OCI-LY3 (cell line): ENCODE measurements around the gene GPRC5B.

Experiments used
- H2AFZ ChIP-seq: fragments of 200-600, 300-600 bp; shearing (Covaris generic); 2 replicates; pipeline ENCODE4 v1.6.0; 2014; ENCODE audit warnings: antibody characterized with exemption, low read depth, low read length
- H3K27ac ChIP-seq: fragments of 200-600, 300-600 bp; sonication (generic); 2 replicates; pipeline ENCODE4 v1.5.1; 2014; ENCODE audit warnings: mild to moderate bottlenecking, low read length, moderate library complexity, mixed read lengths
- H3K27me3 ChIP-seq: fragments of 200-600, 300-600 bp; sonication (generic); 2 replicates; pipeline ENCODE4 v1.6.1; 2014; ENCODE audit warnings: low read depth, low read length, mixed read lengths
- H3K36me3 ChIP-seq: fragments of 200-600, 300-600 bp; sonication (generic); replicated peaks from 2 replicates; pipeline ENCODE3; 2014; ENCODE audit warnings: low read depth, low read length, mixed read lengths
- H3K4me1 ChIP-seq: fragments of 300-600, 200-600 bp; sonication (generic); 2 replicates; pipeline ENCODE4 v1.6.1; 2014; ENCODE audit warnings: low read length, mixed read lengths
- H3K4me2 ChIP-seq: fragments of 200-600, 300-600 bp; sonication (generic); 2 replicates; pipeline ENCODE4 v1.6.1; 2014; ENCODE audit warnings: low read length, mixed read lengths
- H3K4me3 ChIP-seq: fragments of 300-600, 200-600 bp; sonication (generic); 2 replicates; pipeline ENCODE4 v1.5.1; 2014; ENCODE audit warnings: antibody characterized with exemption, mild to moderate bottlenecking, low read length, moderate library complexity
- H3K79me2 ChIP-seq: fragments of 300-600, 200-600 bp; shearing (Covaris generic); 2 replicates; pipeline ENCODE4 v1.6.1; 2014; ENCODE audit warnings: mild to moderate bottlenecking, low read length, mixed read lengths
- H3K9ac ChIP-seq: fragments of 300-600, 200-600 bp; shearing (Covaris generic); 2 replicates; pipeline ENCODE4 v1.6.0; 2014; ENCODE audit warnings: mild to moderate bottlenecking, low read length, moderate library complexity
- H3K9me3 ChIP-seq: fragments of 200-600, 300-600 bp; shearing (Covaris generic); 2 replicates; pipeline ENCODE4 v1.6.1; 2014; ENCODE audit warnings: low read length, mixed read lengths; ENCODE audit not compliant: insufficient read depth
- H4K20me1 ChIP-seq: fragments of 200-600, 300-600 bp; sonication (generic); 2 replicates; pipeline ENCODE4 v1.6.1; 2016; ENCODE audit warnings: low read length, mixed read lengths; ENCODE audit not compliant: insufficient read depth
- EZH2phosphoT487 ChIP-seq: fragments of 200-600 bp; shearing (Covaris generic); IDR thresholded peaks from 2 replicates; pipeline ENCODE4 v1.6.1; 2018; ENCODE audit warnings: antibody characterized with exemption, mixed run types, low read depth
- TF ChIP-seq, protein P1 (sequence below): fragments of 200-600, 300-600 bp; sonication (generic); IDR thresholded peaks from 2 replicates; pipeline ENCODE4 v1.5.1; 2014; ENCODE audit warnings: antibody characterized with exemption, low read length, low read depth

The GPRC5B gene

DNA sequence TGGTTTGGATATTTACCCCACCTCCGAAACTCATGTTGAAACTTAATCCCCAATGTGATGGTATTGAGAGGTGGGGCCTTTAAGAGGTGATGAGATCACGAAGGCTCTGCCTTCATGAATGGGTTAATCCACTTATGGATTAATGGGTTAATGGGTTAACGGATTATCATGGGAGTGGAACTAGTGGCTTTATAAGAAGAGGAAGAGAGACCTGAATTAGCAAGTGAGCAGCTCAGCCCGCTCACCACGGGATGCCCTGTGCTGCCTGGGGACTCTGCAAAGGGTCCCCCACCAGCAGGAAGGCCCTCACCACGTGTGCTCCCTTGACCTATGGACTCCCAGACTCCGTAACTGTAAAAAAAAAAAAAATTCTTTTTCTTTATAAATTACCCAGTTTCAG lies 16.5 kb upstream of the GPRC5B start:
- no peaks in the 10 kb centered on the region for H3K9me3 ChIP-seq
- H3K4me3 ChIP-seq: no peak overlapping the region
- H3K27ac ChIP-seq: no peak overlapping the region
- no peak overlapping the region for H3K9ac ChIP-seq
- H2AFZ ChIP-seq: no peak overlapping the region
- no peaks in the 10 kb centered on the region for H3K36me3 ChIP-seq
- H3K79me2 ChIP-seq: no peaks in the 10 kb centered on the region
- TF ChIP-seq, protein P1, sequence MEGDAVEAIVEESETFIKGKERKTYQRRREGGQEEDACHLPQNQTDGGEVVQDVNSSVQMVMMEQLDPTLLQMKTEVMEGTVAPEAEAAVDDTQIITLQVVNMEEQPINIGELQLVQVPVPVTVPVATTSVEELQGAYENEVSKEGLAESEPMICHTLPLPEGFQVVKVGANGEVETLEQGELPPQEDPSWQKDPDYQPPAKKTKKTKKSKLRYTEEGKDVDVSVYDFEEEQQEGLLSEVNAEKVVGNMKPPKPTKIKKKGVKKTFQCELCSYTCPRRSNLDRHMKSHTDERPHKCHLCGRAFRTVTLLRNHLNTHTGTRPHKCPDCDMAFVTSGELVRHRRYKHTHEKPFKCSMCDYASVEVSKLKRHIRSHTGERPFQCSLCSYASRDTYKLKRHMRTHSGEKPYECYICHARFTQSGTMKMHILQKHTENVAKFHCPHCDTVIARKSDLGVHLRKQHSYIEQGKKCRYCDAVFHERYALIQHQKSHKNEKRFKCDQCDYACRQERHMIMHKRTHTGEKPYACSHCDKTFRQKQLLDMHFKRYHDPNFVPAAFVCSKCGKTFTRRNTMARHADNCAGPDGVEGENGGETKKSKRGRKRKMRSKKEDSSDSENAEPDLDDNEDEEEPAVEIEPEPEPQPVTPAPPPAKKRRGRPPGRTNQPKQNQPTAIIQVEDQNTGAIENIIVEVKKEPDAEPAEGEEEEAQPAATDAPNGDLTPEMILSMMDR: no peak
- TF ChIP-seq EZH2phosphoT487: no peak
- H3K4me2 ChIP-seq: no peak overlapping the region
- peaks cover 2% of the 10 kb centered on the region; the same call in 1 of the 2 replicates for H3K27me3 ChIP-seq
- no peaks in the 10 kb centered on the region for H4K20me1 ChIP-seq
- peaks cover 3% of the 10 kb centered on the region; the same call in 1 of the 2 replicates for H3K4me1 ChIP-seq

DNA sequence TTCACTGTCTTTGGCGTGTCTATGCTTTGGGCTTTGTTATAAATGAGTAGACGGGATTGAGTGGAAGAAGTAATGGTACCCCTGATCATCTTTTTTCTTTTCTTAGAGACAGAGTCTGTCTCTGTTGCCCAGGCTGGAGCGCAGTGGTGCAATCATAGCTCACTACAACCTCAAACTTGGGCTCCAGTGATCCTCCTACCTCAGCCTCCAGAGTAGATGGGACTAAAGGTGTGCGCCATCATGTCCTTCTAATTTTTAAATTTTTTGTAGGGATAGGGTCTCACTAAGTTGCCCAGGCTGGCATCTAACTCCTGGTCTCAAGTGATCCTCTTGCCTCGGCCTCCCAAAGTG lies 14.9 kb upstream of the GPRC5B start:
- Histone ChIP-seq H3K79me2 (no peaks in the 10 kb centered on the region), H3K4me2 (no peak overlapping the region), H3K4me3 (no peak overlapping the region), H2AFZ (no peak overlapping the region), H3K9me3 (no peaks in the 10 kb centered on the region), H3K4me1 (peaks cover 3% of the 10 kb centered on the region; the same call in 1 of the 2 replicates), H3K36me3 (no peaks in the 10 kb centered on the region), H3K9ac (no peak overlapping the region), H4K20me1 (no peaks in the 10 kb centered on the region), H3K27me3 (no peaks in the 10 kb centered on the region; the same call in 1 of the 2 replicates), H3K27ac (no peak overlapping the region)
- TF ChIP-seq EZH2phosphoT487: no peak
- TF ChIP-seq, protein P1: no peak

DNA sequence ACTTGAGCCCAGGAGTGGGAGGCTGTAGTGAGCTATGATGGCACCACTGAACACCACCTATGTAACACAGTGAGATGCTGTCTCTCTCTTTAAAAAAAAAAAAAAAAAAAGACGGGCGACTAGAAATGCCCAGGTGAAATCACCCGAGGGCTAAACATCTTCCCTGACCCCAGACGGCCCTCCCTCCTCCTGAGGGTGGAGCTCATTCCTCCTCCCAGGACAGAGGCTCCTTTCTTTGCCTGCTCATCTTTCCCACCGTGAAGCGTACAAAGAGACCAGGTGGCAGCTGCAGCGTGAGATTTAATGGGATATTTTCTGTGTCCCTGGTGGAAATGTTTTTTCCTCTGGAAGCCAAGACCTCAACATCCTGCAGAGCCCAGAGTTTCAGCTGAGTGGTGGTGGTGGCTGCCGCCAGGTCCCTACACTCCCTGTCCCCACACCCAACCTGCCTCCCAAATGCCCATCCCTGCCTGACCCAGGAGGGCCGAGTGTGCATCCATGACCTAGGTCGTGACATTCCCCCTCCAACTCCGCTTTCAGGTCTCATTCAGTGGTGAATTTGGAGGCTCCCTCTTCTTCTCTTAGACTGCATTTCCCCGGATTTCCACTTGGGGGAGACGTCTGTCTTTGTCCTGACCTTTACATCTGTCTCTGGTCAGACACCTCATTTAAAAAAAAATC lies 14.4 kb upstream of the GPRC5B start:
- H3K4me2 ChIP-seq: peak overlapping the region; percentile 46
- peaks cover 3% of the 10 kb centered on the region; the same call in 1 of the 2 replicates for H3K4me1 ChIP-seq
- H3K9ac ChIP-seq: no peak overlapping the region
- H3K27ac ChIP-seq: no peak overlapping the region
- H3K4me3 ChIP-seq: no peak overlapping the region; the same call in 1 of the 2 replicates
- H4K20me1 ChIP-seq: no peaks in the 10 kb centered on the region
- H3K27me3 ChIP-seq: no peaks in the 10 kb centered on the region; the same call in 1 of the 2 replicates
- H2AFZ ChIP-seq: peak overlapping the region; percentile 79
- H3K9me3 ChIP-seq: no peaks in the 10 kb centered on the region
- no peak for TF ChIP-seq EZH2phosphoT487
- TF ChIP-seq, protein P1: peak; percentile 79
- no peaks in the 10 kb centered on the region for H3K79me2 ChIP-seq
- no peaks in the 10 kb centered on the region for H3K36me3 ChIP-seq

DNA sequence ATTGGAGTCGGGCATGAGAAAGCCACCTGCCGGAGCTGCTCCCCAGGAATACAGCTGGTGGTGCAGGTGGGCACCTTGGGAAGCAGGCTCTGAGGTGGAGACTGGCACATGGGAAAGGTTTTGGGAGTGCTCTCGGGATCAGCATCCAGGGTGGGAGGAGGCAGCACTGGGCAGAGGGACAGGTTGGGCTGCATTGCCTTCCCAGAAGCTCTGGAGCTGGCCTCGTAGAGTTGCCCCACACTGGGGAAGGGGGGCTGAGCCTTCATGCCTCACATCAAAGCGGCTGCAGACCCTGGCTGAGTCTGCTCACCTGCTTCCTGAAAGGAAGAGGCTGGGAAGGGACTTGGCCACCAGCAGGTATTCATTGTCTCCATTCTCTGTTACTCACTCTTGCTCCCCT lies 13.5 kb upstream of the GPRC5B start:
- Histone ChIP-seq H4K20me1 (no peaks in the 10 kb centered on the region), H3K4me3 (no peak overlapping the region), H3K36me3 (no peaks in the 10 kb centered on the region), H3K4me1 (peaks cover 3% of the 10 kb centered on the region; the same call in 1 of the 2 replicates), H3K9ac (no peak overlapping the region), H3K27me3 (no peaks in the 10 kb centered on the region; the same call in 1 of the 2 replicates), H3K4me2 (no peak overlapping the region), H3K27ac (no peak overlapping the region), H2AFZ (no peak overlapping the region), H3K9me3 (no peaks in the 10 kb centered on the region), H3K79me2 (no peaks in the 10 kb centered on the region)
- TF ChIP-seq, protein P1: no peak
- TF ChIP-seq EZH2phosphoT487: no peak
